ENCODE results near the gene PTPRK.
A peak's percentile ranks its signal among the peaks of the same experiment; 100 is the strongest.
"Not testable (repeated sequence)": the region's sequence is repeated elsewhere in the genome, so short reads cannot be mapped to it uniquely, and the experiment has no call there.

Gene PTPRK

GRCh38 chr6:127952831-127953230 is 567.6 kb downstream of the PTPRK start:
- DNase-seq (ENCODE audit: low spot score), result peak; percentile 37

GRCh38 chr6:127952176-127952575 is 568.2 kb downstream of the PTPRK start:
- no peak for DNase-seq (ENCODE audit: low spot score)

- DNase-seq (ENCODE audit: low spot score), result no peak
Measured at GRCh38 chr6:127951172-127951917, 569.1 kb downstream of the PTPRK start.

GRCh38 chr6:127950566-127951145 is 569.7 kb downstream of the PTPRK start:
- DNase-seq (ENCODE audit: low spot score), result no peak

GRCh38 chr6:127949251-127949650 is 571.1 kb downstream of the PTPRK start:
- DNase-seq (ENCODE audit: low spot score), result no peak

GRCh38 chr6:127946388-127946787 is 574.0 kb downstream of the PTPRK start:
- DNase-seq (ENCODE audit: low spot score), result no peak

- DNase-seq (ENCODE audit: low spot score), result no peak
Measured at GRCh38 chr6:127945434-127946097, 574.8 kb downstream of the PTPRK start.

- no peak for DNase-seq (ENCODE audit: low spot score)
Measured at GRCh38 chr6:127941228-127941627, 579.2 kb downstream of the PTPRK start.

GRCh38 chr6:127939442-127940066 is 580.8 kb downstream of the PTPRK start:
- peak; percentile 16 for DNase-seq (ENCODE audit: low spot score)

- peak; percentile 25 for DNase-seq (ENCODE audit: low spot score)
Measured at GRCh38 chr6:127938701-127939100, 581.7 kb downstream of the PTPRK start.

GRCh38 chr6:127937747-127938146 is 582.7 kb downstream of the PTPRK start:
- no peak for DNase-seq (ENCODE audit: low spot score)

GRCh38 chr6:127937102-127937501 is 583.3 kb downstream of the PTPRK start:
- DNase-seq (ENCODE audit: low spot score), result no peak

- DNase-seq (ENCODE audit: low spot score), result no peak
Measured at GRCh38 chr6:127934956-127935355, 585.4 kb downstream of the PTPRK start.

GRCh38 chr6:127933852-127934840 is 586.3 kb downstream of the PTPRK start:
- DNase-seq (ENCODE audit: low spot score), result no peak

- no peak for DNase-seq (ENCODE audit: low spot score)
Measured at GRCh38 chr6:127933137-127933536, 587.3 kb downstream of the PTPRK start.

GRCh38 chr6:127932708-127933107 is 587.7 kb downstream of the PTPRK start:
- DNase-seq (ENCODE audit: low spot score), result no peak

- DNase-seq (ENCODE audit: low spot score), result not testable (repeated sequence)
Measured at GRCh38 chr6:127926441-127926840, 594.0 kb downstream of the PTPRK start.

- no peak for DNase-seq (ENCODE audit: low spot score)
Measured at GRCh38 chr6:127924440-127924839, 596.0 kb downstream of the PTPRK start.

- no peak for DNase-seq (ENCODE audit: low spot score)
Measured at GRCh38 chr6:127924031-127924430, 596.4 kb downstream of the PTPRK start.

- DNase-seq (ENCODE audit: low spot score), result no peak
Measured at GRCh38 chr6:127923135-127923534, 597.3 kb downstream of the PTPRK start.

GRCh38 chr6:127921982-127922381 is 598.4 kb downstream of the PTPRK start:
- DNase-seq (ENCODE audit: low spot score), result no peak

- DNase-seq (ENCODE audit: low spot score), result no peak
Measured at GRCh38 chr6:127920804-127921203, 599.6 kb downstream of the PTPRK start.

Data from AG08395 (cell line).